Suppressor macrophage treated with lipopolysaccharide for 1 hour (primary cell): ENCODE results near the gene SCYGR1.
"Not testable (repeated sequence)": the region's sequence is repeated elsewhere in the genome, so short reads cannot be mapped to it uniquely, and the experiment has no call there.

Experiments
- DNase-seq, 3 donors: peaks; one replicate each; pipeline ENCODE4 v3.0.0-alpha.2; 2020 to 2022

The SCYGR1 gene

DNA sequence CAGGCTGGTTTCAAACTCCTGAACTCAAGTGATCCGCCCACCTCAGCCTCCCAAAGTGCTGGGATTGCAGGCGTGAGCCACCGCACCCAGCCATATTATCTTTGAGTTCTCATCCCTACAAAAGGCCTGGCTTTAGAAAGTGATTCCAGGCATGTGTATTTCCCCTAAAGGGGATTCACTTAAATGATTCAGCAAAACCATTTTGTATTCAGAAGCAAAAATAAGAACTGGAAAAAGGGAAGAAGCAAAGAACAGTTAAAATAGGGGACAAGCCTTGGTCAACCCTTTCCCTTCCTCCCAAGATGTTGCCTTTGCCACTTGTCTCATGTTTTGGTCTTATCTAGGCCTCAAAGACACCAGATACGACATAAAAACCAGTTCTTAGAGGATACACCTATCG lies 19.2 kb downstream of the SCYGR1 start:
- DNase-seq, result peak; percentile 76 to 93 (median 89)

GRCh38 chr2:227367427-227367795 lies 20.3 kb downstream of the SCYGR1 start:
- DNase-seq, result peak; percentile 10 to 63 (median 62)

DNA sequence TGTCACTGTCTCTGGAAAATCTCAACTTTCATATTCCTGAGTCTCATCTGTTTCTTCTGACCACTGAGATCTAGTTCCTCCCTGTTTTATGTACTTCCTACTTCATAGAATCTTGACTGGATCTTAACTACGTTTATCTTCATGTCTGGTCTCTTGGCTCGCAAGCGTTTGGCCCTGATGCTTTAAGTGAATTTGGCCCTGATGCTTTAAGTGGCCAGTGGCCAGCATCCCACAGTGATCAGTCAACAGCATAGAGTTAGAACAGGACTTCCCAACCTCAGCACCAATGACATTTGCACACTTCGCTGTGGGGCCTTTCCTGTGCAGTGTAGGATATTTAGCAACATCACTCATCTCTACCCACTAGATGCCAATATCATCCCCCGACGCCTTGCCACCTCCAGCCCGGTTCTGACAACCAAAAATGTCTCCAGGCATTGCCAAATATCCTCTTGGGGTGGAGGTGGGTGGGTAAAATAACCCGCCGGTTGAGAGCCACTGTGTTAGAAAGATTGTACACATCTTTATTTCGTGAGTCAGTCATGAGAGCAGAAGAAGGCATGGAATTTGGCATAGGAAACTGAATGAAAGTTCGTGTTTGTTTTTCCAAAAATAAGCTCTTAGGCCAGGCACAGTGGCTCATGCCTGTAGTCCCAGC lies 20.9 kb downstream of the SCYGR1 start:
- peak; percentile 70 to 73 (median 70) for DNase-seq

- DNase-seq, result no peak
These were observed 21.9 kb downstream of the SCYGR1 start for GRCh38 chr2:227365833-227366232.

- not testable (repeated sequence) for DNase-seq
These were observed 23.0 kb downstream of the SCYGR1 start for GRCh38 chr2:227364585-227365263.

- peak; percentile 57 to 73 (median 61) for DNase-seq
These were observed 24.0 kb downstream of the SCYGR1 start for GRCh38 chr2:227363756-227364155.

- DNase-seq, result no peak
These were observed 27.4 kb downstream of the SCYGR1 start for GRCh38 chr2:227360351-227360750.

GRCh38 chr2:227351639-227352038 lies 36.1 kb downstream of the SCYGR1 start:
- no peak for DNase-seq

DNA sequence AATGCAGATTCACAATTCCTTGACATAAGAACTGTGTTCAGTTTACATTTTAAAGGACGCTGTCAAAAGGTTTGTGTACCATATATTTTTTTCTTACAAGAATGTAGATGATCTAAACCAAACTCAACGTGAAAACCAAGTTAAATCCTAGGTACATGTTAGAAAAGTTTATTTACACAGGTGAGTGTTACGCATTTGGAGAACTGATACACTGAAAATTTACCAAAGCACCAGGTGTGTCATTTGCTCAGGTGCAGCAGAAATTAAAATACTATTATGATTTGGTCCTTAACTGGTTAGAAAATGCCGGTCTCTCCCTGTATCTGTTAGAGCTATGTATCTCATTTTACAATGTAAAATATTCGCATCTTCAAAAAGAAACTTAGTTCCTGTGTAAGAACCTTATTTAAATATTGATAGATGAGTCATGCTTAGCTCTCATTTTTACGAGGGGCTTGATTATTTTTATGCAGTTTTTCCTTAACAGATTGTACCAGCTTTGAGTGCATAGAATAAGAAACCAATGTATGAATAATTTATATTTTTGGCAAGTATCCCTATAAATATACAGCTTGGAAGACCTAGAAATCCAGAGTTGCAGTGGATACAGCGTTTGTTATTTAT lies 37.6 kb downstream of the SCYGR1 start:
- no peak for DNase-seq

DNA sequence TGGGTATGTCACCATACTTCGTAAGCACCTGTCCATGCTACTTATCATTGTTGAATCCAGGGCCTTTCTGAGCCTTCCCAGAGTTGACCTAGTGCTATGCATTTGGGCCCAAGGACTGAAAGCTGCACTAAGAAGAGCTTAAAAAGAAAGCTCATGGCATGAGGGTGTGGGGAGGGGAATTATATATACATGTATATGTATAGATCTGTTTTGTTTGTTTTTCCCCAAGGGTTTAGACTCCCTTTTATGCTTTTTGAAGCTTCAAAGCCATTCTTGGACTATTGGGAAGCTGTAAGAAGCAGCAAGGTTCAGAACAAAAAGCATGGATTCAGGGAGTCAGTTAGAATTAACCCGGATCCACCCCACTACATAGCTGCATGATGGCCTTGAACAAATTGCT lies 39.4 kb downstream of the SCYGR1 start:
- DNase-seq, result no peak

- DNase-seq, result no peak
These were observed 40.6 kb downstream of the SCYGR1 start for GRCh38 chr2:227347117-227347516.

- DNase-seq, result no peak
These were observed 43.5 kb downstream of the SCYGR1 start for GRCh38 chr2:227344231-227344630.

DNA sequence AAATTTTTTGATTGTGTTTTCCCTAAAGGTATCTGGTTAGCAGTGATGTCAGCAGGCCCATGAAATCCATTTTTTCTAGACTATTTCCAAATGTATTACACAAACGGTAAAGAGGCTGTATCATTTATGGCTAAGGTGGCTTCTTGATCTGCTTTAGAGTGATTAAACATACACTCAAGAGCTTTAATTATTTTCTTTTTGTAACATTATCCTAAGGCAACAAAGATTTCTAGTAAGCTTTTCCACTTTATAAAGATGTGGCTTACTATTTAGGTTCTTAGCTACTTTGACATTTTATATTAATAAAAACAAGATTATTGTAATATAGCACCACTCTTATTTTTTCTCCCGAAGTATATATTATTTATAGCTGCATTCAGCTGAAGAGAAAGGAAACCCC lies 46.2 kb downstream of the SCYGR1 start:
- no peak for DNase-seq

- no peak for DNase-seq
These were observed 47.6 kb downstream of the SCYGR1 start for GRCh38 chr2:227340106-227340505.

DNA sequence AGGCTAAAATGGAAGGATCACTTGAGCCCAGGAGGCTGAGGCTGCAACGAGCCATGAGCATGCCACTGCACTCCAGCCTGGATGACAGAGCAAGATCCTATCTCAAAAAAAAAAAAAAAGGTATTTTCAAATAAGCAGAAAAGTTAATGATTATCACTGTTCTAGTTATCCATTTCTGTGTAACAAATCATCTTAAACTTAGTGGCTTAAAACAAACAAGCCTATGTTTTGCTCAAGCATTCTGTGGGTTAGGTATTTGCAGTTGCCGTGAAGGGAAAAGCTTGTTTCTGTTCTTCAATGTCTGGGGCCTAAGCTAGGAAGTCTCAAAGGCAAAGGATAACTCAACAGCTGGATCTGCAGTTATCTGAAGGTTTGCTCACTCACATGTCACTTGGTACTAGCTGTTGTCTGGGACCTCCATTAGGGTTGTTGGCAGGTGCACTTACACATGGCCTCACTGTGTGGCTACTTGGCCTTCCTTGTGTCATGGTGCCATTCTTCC lies 48.6 kb downstream of the SCYGR1 start:
- DNase-seq, result no peak
